Calu3 (cell line): ENCODE results near the gene ZNF169. TPM values are rescaled to one million over a fixed set of nuclear protein-coding genes. Genes with fewer than 3 reads are reported as not detected.
"Not testable (repeated sequence)": the region's sequence is repeated elsewhere in the genome, so short reads cannot be mapped to it uniquely, and the experiment has no call there.

Experiments
- BruUV-seq: library from RNA; stranded (reverse); fragments of 400-500 nt; replicated peaks from 2 replicates; lab custom pipeline; 2021; lab: Mats Ljungman, UMichigan
- CTCF ChIA-PET: fragments of 300-600 bp; sonication (Branson Sonifier 250); formaldehyde crosslinking; loops from one replicate; lab custom pipeline; 2022; ENCODE audit warnings: antibody characterized with exemption; lab: Charles Lee
- DNase-seq: peaks from one replicate; pipeline ENCODE4 v3.0.0; 2022
- H3K27ac Mint-ChIP-seq: one replicate; pipeline ENCODE4 v1.8.0; 2022; ENCODE audit warnings: mixed read lengths; ENCODE audit not compliant: unreplicated experiment
- H3K27me3 Mint-ChIP-seq: one replicate; pipeline ENCODE4 v1.8.0; 2022; ENCODE audit warnings: mixed read lengths; ENCODE audit not compliant: unreplicated experiment
- H3K36me3 Mint-ChIP-seq: one replicate; pipeline ENCODE4 v1.8.0; 2022; ENCODE audit warnings: mild to moderate bottlenecking, moderate library complexity, mixed read lengths; ENCODE audit not compliant: insufficient read depth, unreplicated experiment
- H3K4me1 Mint-ChIP-seq: one replicate; pipeline ENCODE4 v1.8.0; 2022; ENCODE audit warnings: mild to moderate bottlenecking, low read depth, mixed read lengths; ENCODE audit not compliant: unreplicated experiment
- H3K4me3 Mint-ChIP-seq: one replicate; pipeline ENCODE4 v1.8.0; 2022; ENCODE audit warnings: mild to moderate bottlenecking, low read depth, moderate library complexity, mixed read lengths; ENCODE audit not compliant: unreplicated experiment
- H3K9me3 Mint-ChIP-seq: one replicate; pipeline ENCODE4 v1.8.0; 2022; ENCODE audit warnings: low read depth, mixed read lengths; ENCODE audit not compliant: unreplicated experiment
- CTCF ChIP-seq: fragments of 200-600 bp; IDR thresholded peaks from one replicate; pipeline ENCODE4 v1.8.0; 2022; ENCODE audit warnings: antibody characterized with exemption; ENCODE audit not compliant: unreplicated experiment
- intact Hi-C: fragments of 100-400 bp; cut with micrococcal nuclease; formaldehyde crosslinking; loops from one replicate; pipeline ENCODE4 v1.10.0; 2022; ENCODE audit not compliant: unreplicated experiment
- total RNA-seq: library from RNA; stranded (reverse); gene quantifications from 2 replicates; pipeline ENCODE4 v1.2.3, GENCODE V29; 2022

ZNF169 gene
- total RNA-seq, 1 experiment from 2014 or later = 5.2 TPM

GRCh38 chr9:94245651-94246050 lies 13.4 kb upstream of the ZNF169 start:
- Mint-ChIP-seq H3K27ac (no peak overlapping the region), H3K4me1 (no peaks in the 10 kb centered on the region), H3K27me3 (no peaks in the 10 kb centered on the region), H3K4me3 (no peak overlapping the region), H3K36me3 (no peaks in the 10 kb centered on the region), H3K9me3 (peaks cover 2% of the 10 kb centered on the region)
- DNase-seq = no peak
- intact Hi-C loops = no loop called here
- BruUV-seq = no TSS peak
- CTCF ChIA-PET = no interaction called here
- no peak for TF ChIP-seq CTCF

- no peaks in the 10 kb centered on the region for H3K4me1 Mint-ChIP-seq
- CTCF ChIA-PET = no interaction called here
- H3K4me3 Mint-ChIP-seq = no peak overlapping the region
- H3K27me3 Mint-ChIP-seq = no peaks in the 10 kb centered on the region
- H3K36me3 Mint-ChIP-seq = no peaks in the 10 kb centered on the region
- no peaks in the 10 kb centered on the region for H3K9me3 Mint-ChIP-seq
- H3K27ac Mint-ChIP-seq = no peak overlapping the region
- intact Hi-C loops = no loop called here
- TF ChIP-seq CTCF = no peak
- no peak for DNase-seq
- no TSS peak for BruUV-seq
These were observed 8.6 kb upstream of the ZNF169 start for GRCh38 chr9:94250456-94250855.

- no TSS peak for BruUV-seq
- Mint-ChIP-seq H3K36me3 (peaks cover 13% of the 10 kb centered on the region), H3K27ac (no peak overlapping the region), H3K9me3 (no peaks in the 10 kb centered on the region), H3K27me3 (peaks cover 14% of the 10 kb centered on the region), H3K4me3 (no peak overlapping the region), H3K4me1 (no peaks in the 10 kb centered on the region)
- no peak for DNase-seq
- CTCF ChIA-PET = interaction anchor here (0.7 kb wide), 1 partner anchor 95 kb away, joined by 3 read pairs; no protein-coding TSS in a partner anchor
- intact Hi-C loops = no loop called here
- no peak for TF ChIP-seq CTCF
These were observed 3.1 kb upstream of the ZNF169 start for GRCh38 chr9:94256007-94256406.

GRCh38 chr9:94265626-94266402 lies 6.7 kb downstream of the ZNF169 start:
- H3K9me3 Mint-ChIP-seq, BruUV-seq, H3K4me3 Mint-ChIP-seq, intact Hi-C loops, H3K4me1 Mint-ChIP-seq, DNase-seq, H3K27ac Mint-ChIP-seq, H3K36me3 Mint-ChIP-seq, H3K27me3 Mint-ChIP-seq: not testable (repeated sequence)
- CTCF ChIA-PET = interaction anchor here (0.6 kb wide), 1 partner anchor 11 kb away, joined by 3 read pairs; no protein-coding TSS in a partner anchor

GRCh38 chr9:94269264-94269663 lies 10.2 kb downstream of the ZNF169 start:
- BruUV-seq = no TSS peak
- Mint-ChIP-seq H3K27me3 (no peaks in the 10 kb centered on the region), H3K36me3 (no peaks in the 10 kb centered on the region), H3K9me3 (no peaks in the 10 kb centered on the region), H3K27ac (no peak overlapping the region), H3K4me1 (no peaks in the 10 kb centered on the region), H3K4me3 (no peak overlapping the region)
- intact Hi-C loops = no loop called here
- DNase-seq = no peak
- CTCF ChIA-PET = interaction anchor here (0.6 kb wide), 1 partner anchor 102 kb away, joined by 3 read pairs; no protein-coding TSS in a partner anchor
- TF ChIP-seq CTCF = no peak
